SK-N-SH (cell line): ENCODE data around the gene PHKB. TPM values are rescaled to one million over a fixed set of nuclear protein-coding genes. Genes with fewer than 3 reads are reported as not detected.

ENCODE experiments used
- CTCF ChIA-PET: fragments of 300-600, 350-600 bp; formaldehyde crosslinking; extraction: SDS; loops from one replicate; lab custom pipeline; 2021; lab: Yijun Ruan, JAX
- POLR2A ChIA-PET: fragments of 350-600 bp; sonication (Branson Sonifier 250); formaldehyde crosslinking; extraction: SDS; loops from one replicate; lab custom pipeline; 2020; ENCODE audit warnings: antibody characterized with exemption, inconsistent platforms; lab: Yijun Ruan, JAX
- DNase-seq: peaks from one replicate; pipeline ENCODE4 v3.0.0; 2012
- H2AFZ ChIP-seq: fragments of 200-600 bp; sonication (generic); 2 replicates; pipeline ENCODE4 v1.8.1; 2016; ENCODE audit warnings: antibody characterized with exemption, mild to moderate bottlenecking, low read depth
- H3F3A ChIP-seq: fragments of 200-600 bp; sonication (generic); replicated peaks from 2 replicates; pipeline ENCODE3; 2016; ENCODE audit warnings: antibody characterized with exemption, mild to moderate bottlenecking; ENCODE audit not compliant: insufficient read depth
- H3K27ac ChIP-seq, 2 experiments: fragments of 200-500 bp in 1 of 2; fragments of 200-600 bp in 1 of 2; sonication (Bioruptor generic) in 1 of 2; sonication (generic), shearing (Covaris generic) in 1 of 2; 2 replicates each; pipeline versions ENCODE4 v1.5.1 to v1.6.1; 2014 to 2016; ENCODE audit warnings: low read depth in 2 of 2, inconsistent platforms in 1 of 2, low read length in 1 of 2, mild to moderate bottlenecking in 1 of 2, mixed read lengths in 1 of 2
- H3K27me3 ChIP-seq: fragments of 200-600 bp; sonication (generic), shearing (Covaris generic); 2 replicates; pipeline ENCODE4 v1.6.1; 2016; ENCODE audit warnings: mixed run types; ENCODE audit not compliant: insufficient read depth
- H3K36me3 ChIP-seq, 2 experiments: fragments of 200-500 bp in 1 of 2; fragments of 200-600 bp in 1 of 2; sonication (Bioruptor generic) in 1 of 2; sonication (generic) in 1 of 2; replicated peaks in 1 of 2; 2 replicates each; pipeline versions ENCODE3 to v1.5.1; 2014 to 2016; ENCODE audit warnings: low read length in 1 of 2, mild to moderate bottlenecking in 1 of 2; ENCODE audit not compliant: insufficient read depth in 2 of 2, control insufficient read depth in 1 of 2
- H3K4me1 ChIP-seq, 2 experiments: fragments of 200-500 bp in 1 of 2; fragments of 200-600 bp in 1 of 2; sonication (Bioruptor generic) in 1 of 2; sonication (generic), shearing (Covaris generic) in 1 of 2; 2 replicates each; pipeline versions ENCODE4 v1.5.1 to v1.6.1; 2014 to 2016; ENCODE audit warnings: low read depth in 1 of 2, low read length in 1 of 2, mixed run types in 1 of 2; ENCODE audit not compliant: insufficient read depth in 2 of 2, control insufficient read depth in 1 of 2
- H3K4me2 ChIP-seq: fragments of 200-600 bp; sonication (generic), shearing (Covaris generic); 2 replicates; pipeline ENCODE4 v1.6.1; 2017; ENCODE audit warnings: mixed run types
- H3K4me3 ChIP-seq, 2 experiments: fragments of 200-500 bp in 1 of 2; fragments of 200-600 bp in 1 of 2; sonication (Bioruptor generic) in 1 of 2; sonication (generic), shearing (Covaris generic) in 1 of 2; 2 replicates each; pipeline versions ENCODE4 v1.5.1 to v1.8.1; 2014 to 2016; ENCODE audit warnings: low read depth in 2 of 2, inconsistent platforms in 1 of 2, low read length in 1 of 2, mild to moderate bottlenecking in 1 of 2, mixed read lengths in 1 of 2, moderate library complexity in 1 of 2
- H3K79me2 ChIP-seq: fragments of 200-600 bp; sonication (generic); 2 replicates; pipeline ENCODE4 v1.8.1; 2017; ENCODE audit warnings: mild to moderate bottlenecking; ENCODE audit not compliant: insufficient read depth
- H3K9ac ChIP-seq: fragments of 200-600 bp; sonication (generic); 2 replicates; pipeline ENCODE4 v1.6.1; 2017; ENCODE audit warnings: mixed run types
- H3K9me2 ChIP-seq: fragments of 200-600 bp; sonication (generic); 2 replicates; pipeline ENCODE4 v1.6.1; 2017; ENCODE audit warnings: mixed run types
- H3K9me3 ChIP-seq: fragments of 200-600 bp; sonication (generic); 2 replicates; pipeline ENCODE4 v1.6.1; 2017; ENCODE audit warnings: mixed run types, mild to moderate bottlenecking, moderate library complexity
- H4K20me1 ChIP-seq: fragments of 200-600 bp; sonication (generic); 2 replicates; pipeline ENCODE4 v1.6.1; 2017; ENCODE audit warnings: mild to moderate bottlenecking, mixed run types; ENCODE audit not compliant: insufficient read depth
- GABPA ChIP-seq: IDR thresholded peaks from 2 replicates; pipeline ENCODE4 v1.4.0; 2012; ENCODE audit warnings: low read depth, mild to moderate bottlenecking
- GATA2 ChIP-seq: sonication (generic); formaldehyde crosslinking; IDR thresholded peaks from 2 replicates; pipeline ENCODE4 v1.5.0; 2020; ENCODE audit warnings: mild to moderate bottlenecking, missing genetic modification reagents
- NFIC ChIP-seq: IDR thresholded peaks from 2 replicates; pipeline ENCODE4 v1.4.0; 2012; ENCODE audit warnings: borderline replicate concordance
- NRF1 ChIP-seq: IDR thresholded peaks from 2 replicates; pipeline ENCODE4 v1.6.1; 2012; ENCODE audit warnings: low read depth, mild to moderate bottlenecking, low read length
- POLR2AphosphoS5 ChIP-seq: IDR thresholded peaks from 2 replicates; pipeline ENCODE4 v1.6.1; 2012; ENCODE audit warnings: low read depth, low read length
- RFX5 ChIP-seq: IDR thresholded peaks from 2 replicates; pipeline ENCODE4 v1.6.1; 2012; ENCODE audit warnings: mild to moderate bottlenecking, improper control_type of control experiment, low read length
- RXRA ChIP-seq: IDR thresholded peaks from 2 replicates; pipeline ENCODE4 v1.4.0; 2012; ENCODE audit warnings: low read depth, mild to moderate bottlenecking, borderline replicate concordance
- SIN3A ChIP-seq: IDR thresholded peaks from 2 replicates; pipeline ENCODE4 v1.6.1; 2012; ENCODE audit warnings: low read depth, mild to moderate bottlenecking, low read length, moderate library complexity, borderline replicate concordance
- TAF1 ChIP-seq: IDR thresholded peaks from 2 replicates; pipeline ENCODE4 v1.6.1; 2012; ENCODE audit warnings: low read depth, mild to moderate bottlenecking, low read length, moderate library complexity, borderline replicate concordance
- TCF12 ChIP-seq: IDR thresholded peaks from 2 replicates; pipeline ENCODE4 v1.4.0; 2012
- polyA plus RNA-seq, 3 experiments: library from polyadenylated mRNA; depleted of rRNA; stranded (reverse); fragments of >200 nt; gene quantifications; 2 replicates each; pipeline ENCODE4 v1.2.3, GENCODE V29; 2012
- TF ChIP-seq, protein P1 (sequence below): IDR thresholded peaks from 2 replicates; pipeline ENCODE4; 2012
- TF ChIP-seq, protein P2 (sequence below): IDR thresholded peaks from 2 replicates; pipeline ENCODE4 v1.4.0; 2012; ENCODE audit warnings: low read depth, borderline replicate concordance
- TF ChIP-seq, protein P3 (sequence below): IDR thresholded peaks from 2 replicates; pipeline ENCODE4 v1.6.1; 2012; ENCODE audit warnings: mild to moderate bottlenecking, low read depth, low read length, moderate library complexity
- TF ChIP-seq, protein P4 (sequence below): fragments of 150-350 bp; IDR thresholded peaks from 2 replicates; pipeline ENCODE4 v1.6.1; 2016; ENCODE audit warnings: mild to moderate bottlenecking, low read depth, low read length

Gene PHKB
- polyA plus RNA-seq, 1 of the 3 experiments (the other 2 are of a cell fraction) = 20.8 TPM

DNA sequence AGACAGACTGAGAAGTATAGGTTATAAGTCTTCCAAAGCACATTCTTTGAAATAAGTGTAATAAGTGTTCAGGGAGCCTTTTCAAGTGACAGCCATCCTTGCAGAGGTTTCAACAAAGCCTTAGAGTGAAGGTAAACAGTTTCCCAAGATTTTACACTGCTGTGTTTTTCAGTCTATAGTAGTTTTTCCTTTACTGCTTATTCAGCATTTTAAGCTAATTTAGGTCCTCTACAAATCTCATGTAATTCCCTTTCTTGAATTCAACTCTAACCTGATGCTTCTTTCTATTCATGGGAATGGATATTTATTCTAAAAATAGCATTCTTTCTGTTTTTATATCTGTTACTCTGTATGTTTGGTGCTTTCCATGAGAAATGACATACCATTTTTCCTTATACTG lies 211.3 kb downstream of the PHKB start:
- POLR2A ChIA-PET = no interaction called here
- no peaks in the 10 kb centered on the region for H3F3A ChIP-seq
- H3K9me3 ChIP-seq = no peaks in the 10 kb centered on the region
- H3K4me2 ChIP-seq = no peak overlapping the region
- no peak overlapping the region for H3K27ac ChIP-seq
- DNase-seq = no peak
- no peak overlapping the region for H3K9ac ChIP-seq
- no peaks in the 10 kb centered on the region for H3K27me3 ChIP-seq
- CTCF ChIA-PET = interaction anchor here (0.5 to 1.7 kb wide), 3 partner anchors 51 to 529 kb away, joined by 3 to 4 read pairs (median 4); partner anchors contain the start of gene NETO2
- no peaks in the 10 kb centered on the region for H4K20me1 ChIP-seq
- no peak overlapping the region for H3K4me3 ChIP-seq
- no peaks in the 10 kb centered on the region for H3K79me2 ChIP-seq
- H2AFZ ChIP-seq = no peak overlapping the region
- H3K9me2 ChIP-seq = no peaks in the 10 kb centered on the region
- no peaks in the 10 kb centered on the region for H3K4me1 ChIP-seq
- no peak for TF ChIP-seq NRF1
- no peak for TF ChIP-seq TAF1
- TF ChIP-seq, protein P1, sequence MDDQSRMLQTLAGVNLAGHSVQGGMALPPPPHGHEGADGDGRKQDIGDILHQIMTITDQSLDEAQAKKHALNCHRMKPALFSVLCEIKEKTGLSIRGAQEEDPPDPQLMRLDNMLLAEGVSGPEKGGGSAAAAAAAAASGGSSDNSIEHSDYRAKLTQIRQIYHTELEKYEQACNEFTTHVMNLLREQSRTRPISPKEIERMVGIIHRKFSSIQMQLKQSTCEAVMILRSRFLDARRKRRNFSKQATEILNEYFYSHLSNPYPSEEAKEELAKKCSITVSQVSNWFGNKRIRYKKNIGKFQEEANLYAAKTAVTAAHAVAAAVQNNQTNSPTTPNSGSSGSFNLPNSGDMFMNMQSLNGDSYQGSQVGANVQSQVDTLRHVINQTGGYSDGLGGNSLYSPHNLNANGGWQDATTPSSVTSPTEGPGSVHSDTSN = no peak
- no peak for TF ChIP-seq RXRA
- TF ChIP-seq RFX5 = no peak
- TF ChIP-seq, protein P2, sequence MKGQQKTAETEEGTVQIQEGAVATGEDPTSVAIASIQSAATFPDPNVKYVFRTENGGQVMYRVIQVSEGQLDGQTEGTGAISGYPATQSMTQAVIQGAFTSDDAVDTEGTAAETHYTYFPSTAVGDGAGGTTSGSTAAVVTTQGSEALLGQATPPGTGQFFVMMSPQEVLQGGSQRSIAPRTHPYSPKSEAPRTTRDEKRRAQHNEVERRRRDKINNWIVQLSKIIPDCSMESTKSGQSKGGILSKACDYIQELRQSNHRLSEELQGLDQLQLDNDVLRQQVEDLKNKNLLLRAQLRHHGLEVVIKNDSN = no peak
- TF ChIP-seq NFIC = no peak
- no peak for TF ChIP-seq GATA2
- TF ChIP-seq, protein P3, sequence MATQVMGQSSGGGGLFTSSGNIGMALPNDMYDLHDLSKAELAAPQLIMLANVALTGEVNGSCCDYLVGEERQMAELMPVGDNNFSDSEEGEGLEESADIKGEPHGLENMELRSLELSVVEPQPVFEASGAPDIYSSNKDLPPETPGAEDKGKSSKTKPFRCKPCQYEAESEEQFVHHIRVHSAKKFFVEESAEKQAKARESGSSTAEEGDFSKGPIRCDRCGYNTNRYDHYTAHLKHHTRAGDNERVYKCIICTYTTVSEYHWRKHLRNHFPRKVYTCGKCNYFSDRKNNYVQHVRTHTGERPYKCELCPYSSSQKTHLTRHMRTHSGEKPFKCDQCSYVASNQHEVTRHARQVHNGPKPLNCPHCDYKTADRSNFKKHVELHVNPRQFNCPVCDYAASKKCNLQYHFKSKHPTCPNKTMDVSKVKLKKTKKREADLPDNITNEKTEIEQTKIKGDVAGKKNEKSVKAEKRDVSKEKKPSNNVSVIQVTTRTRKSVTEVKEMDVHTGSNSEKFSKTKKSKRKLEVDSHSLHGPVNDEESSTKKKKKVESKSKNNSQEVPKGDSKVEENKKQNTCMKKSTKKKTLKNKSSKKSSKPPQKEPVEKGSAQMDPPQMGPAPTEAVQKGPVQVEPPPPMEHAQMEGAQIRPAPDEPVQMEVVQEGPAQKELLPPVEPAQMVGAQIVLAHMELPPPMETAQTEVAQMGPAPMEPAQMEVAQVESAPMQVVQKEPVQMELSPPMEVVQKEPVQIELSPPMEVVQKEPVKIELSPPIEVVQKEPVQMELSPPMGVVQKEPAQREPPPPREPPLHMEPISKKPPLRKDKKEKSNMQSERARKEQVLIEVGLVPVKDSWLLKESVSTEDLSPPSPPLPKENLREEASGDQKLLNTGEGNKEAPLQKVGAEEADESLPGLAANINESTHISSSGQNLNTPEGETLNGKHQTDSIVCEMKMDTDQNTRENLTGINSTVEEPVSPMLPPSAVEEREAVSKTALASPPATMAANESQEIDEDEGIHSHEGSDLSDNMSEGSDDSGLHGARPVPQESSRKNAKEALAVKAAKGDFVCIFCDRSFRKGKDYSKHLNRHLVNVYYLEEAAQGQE = no peak
- TF ChIP-seq, protein P4, sequence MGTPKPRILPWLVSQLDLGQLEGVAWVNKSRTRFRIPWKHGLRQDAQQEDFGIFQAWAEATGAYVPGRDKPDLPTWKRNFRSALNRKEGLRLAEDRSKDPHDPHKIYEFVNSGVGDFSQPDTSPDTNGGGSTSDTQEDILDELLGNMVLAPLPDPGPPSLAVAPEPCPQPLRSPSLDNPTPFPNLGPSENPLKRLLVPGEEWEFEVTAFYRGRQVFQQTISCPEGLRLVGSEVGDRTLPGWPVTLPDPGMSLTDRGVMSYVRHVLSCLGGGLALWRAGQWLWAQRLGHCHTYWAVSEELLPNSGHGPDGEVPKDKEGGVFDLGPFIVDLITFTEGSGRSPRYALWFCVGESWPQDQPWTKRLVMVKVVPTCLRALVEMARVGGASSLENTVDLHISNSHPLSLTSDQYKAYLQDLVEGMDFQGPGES = no peak
- no peak for TF ChIP-seq SIN3A
- no peak for TF ChIP-seq TCF12
- TF ChIP-seq POLR2AphosphoS5 = no peak
- no peak for TF ChIP-seq GABPA
- peaks cover 10 to 15% of the 10 kb centered on the region in 2 experiments for H3K36me3 ChIP-seq
